Kidney epithelial cell (primary cell): ENCODE results near the gene EFCAB6. TPM values are rescaled to one million over a fixed set of nuclear protein-coding genes. Genes with fewer than 3 reads are reported as not detected.

Experiments
- DNase-seq: peaks from one replicate; pipeline ENCODE4 v3.0.0-alpha.2; 2010; ENCODE audit warnings: low read depth
- H3K27me3 ChIP-seq: 2 replicates; pipeline ENCODE4 v1.6.0; 2011; ENCODE audit warnings: low read length; ENCODE audit not compliant: control insufficient read depth, insufficient read depth
- H3K36me3 ChIP-seq: 2 replicates; pipeline ENCODE4 v1.5.1; 2011; ENCODE audit warnings: low read length; ENCODE audit not compliant: control insufficient read depth, insufficient read depth
- H3K4me3 ChIP-seq: 2 replicates; pipeline ENCODE4 v1.5.1; 2011; ENCODE audit warnings: low read depth, mild to moderate bottlenecking, control low read depth, low read length
- CTCF ChIP-seq: IDR thresholded peaks from 2 replicates; pipeline ENCODE4 v1.5.1; 2011; ENCODE audit warnings: mild to moderate bottlenecking, moderate library complexity, low read length, control low read depth, inconsistent platforms; ENCODE audit not compliant: insufficient read depth, poor library complexity, severe bottlenecking
- total RNA-seq: library from RNA; depleted of rRNA; stranded (reverse); fragments of >200 nt; gene quantifications from 2 replicates; pipeline ENCODE4 v1.2.3, GENCODE V29; 2015

The EFCAB6 gene
- total RNA-seq, 1 donor from 2014 or later: 2.3 TPM

- Histone ChIP-seq H3K4me3 (no peak overlapping the region), H3K27me3 (no peaks in the 10 kb centered on the region), H3K36me3 (no peaks in the 10 kb centered on the region)
- no peak for DNase-seq
- TF ChIP-seq CTCF: no peak
Observed at GRCh38 chr22:43782448-43782847, 29.7 kb downstream of the EFCAB6 start.

- Histone ChIP-seq H3K36me3 (no peaks in the 10 kb centered on the region), H3K27me3 (no peaks in the 10 kb centered on the region)
- TF ChIP-seq CTCF: no peak
Observed at GRCh38 chr22:43777286-43777685, 34.8 kb downstream of the EFCAB6 start.

GRCh38 chr22:43776081-43776670 lies 35.9 kb downstream of the EFCAB6 start:
- no peaks in the 10 kb centered on the region for H3K27me3 ChIP-seq
- no peak for DNase-seq
- no peak overlapping the region for H3K4me3 ChIP-seq
- no peak for TF ChIP-seq CTCF
- H3K36me3 ChIP-seq: no peaks in the 10 kb centered on the region

More at GRCh38 chr22:43777286-43777685, 34.8 kb downstream of the EFCAB6 start:
- peak; percentile 81 for DNase-seq
- H3K4me3 ChIP-seq: no peak overlapping the region

- no peak for DNase-seq
- H3K36me3 ChIP-seq: no peaks in the 10 kb centered on the region
- H3K27me3 ChIP-seq: no peaks in the 10 kb centered on the region
- TF ChIP-seq CTCF: no peak
- H3K4me3 ChIP-seq: no peak overlapping the region
Observed at GRCh38 chr22:43774318-43774915, 37.7 kb downstream of the EFCAB6 start.

GRCh38 chr22:43772831-43773230 lies 39.3 kb downstream of the EFCAB6 start:
- no peak overlapping the region for H3K4me3 ChIP-seq
- TF ChIP-seq CTCF: no peak
- DNase-seq: no peak
- no peaks in the 10 kb centered on the region for H3K36me3 ChIP-seq
- H3K27me3 ChIP-seq: no peaks in the 10 kb centered on the region

- no peak for TF ChIP-seq CTCF
- Histone ChIP-seq H3K27me3 (no peaks in the 10 kb centered on the region), H3K4me3 (no peak overlapping the region), H3K36me3 (no peaks in the 10 kb centered on the region)
- no peak for DNase-seq
Observed at GRCh38 chr22:43755452-43755851, 56.7 kb downstream of the EFCAB6 start.
